GM21423 (cell line): ENCODE results near the gene PUS7L.
"Not testable (repeated sequence)": the region's sequence is repeated elsewhere in the genome, so short reads cannot be mapped to it uniquely, and the experiment has no call there.

Experiments used
- ATAC-seq: cut with Tn5 transposase; IDR thresholded peaks from one replicate; pipeline ENCODE4 v1.9.1; 2021; ENCODE audit warnings: mild to moderate bottlenecking, moderate library complexity; ENCODE audit not compliant: unreplicated experiment

The PUS7L gene

DNA sequence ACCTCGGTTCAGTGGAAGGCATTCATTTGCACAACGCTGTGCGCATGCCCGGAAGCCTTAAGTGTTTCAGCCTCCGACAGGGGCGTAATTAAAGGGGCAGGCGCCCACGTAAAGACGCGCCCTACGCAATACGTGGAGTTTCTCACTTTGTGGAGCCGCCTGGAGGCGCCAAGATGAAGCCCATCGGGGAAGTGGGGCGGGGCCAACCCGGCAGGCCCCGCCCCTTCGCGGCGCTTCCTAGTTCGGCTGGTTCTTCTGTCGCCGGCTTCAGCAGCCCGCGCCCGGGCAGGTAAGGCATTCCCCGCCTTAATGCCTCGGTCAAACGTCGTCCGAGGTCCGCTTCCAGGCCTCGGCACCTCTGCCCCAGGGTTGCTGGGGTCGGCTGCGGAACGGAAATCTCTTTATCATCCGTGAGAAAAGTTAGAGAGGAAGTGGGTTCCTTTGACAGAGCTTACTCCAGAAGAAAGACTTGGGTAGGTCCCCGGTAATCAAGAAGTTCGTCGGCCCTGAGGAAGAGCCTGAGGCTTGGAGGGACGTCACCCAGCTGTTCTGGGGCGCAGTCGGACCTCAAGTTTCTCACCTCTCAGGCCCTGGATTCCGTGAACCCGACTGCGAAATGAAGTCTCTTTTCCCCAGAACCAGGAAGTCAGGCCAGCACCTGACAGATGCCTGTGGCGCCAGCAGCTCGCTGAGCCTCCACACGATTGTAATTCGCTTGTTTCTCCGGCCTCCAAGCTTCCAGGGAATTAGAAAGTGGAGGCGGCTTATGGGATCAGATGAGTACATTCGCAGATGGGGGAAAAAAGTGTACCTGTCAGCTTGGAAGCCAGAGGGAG is at the start of gene PUS7L, which contains the start of gene IRAK4:
Gene PUS7L (minus strand): TSS at position 63 of the 836 bp plus-strand sequence. CDS start 3,545 bp downstream, outside the sequence.
Gene IRAK4 (plus strand): TSS at position 224 of the 836 bp plus-strand sequence. CDS start 9,161 bp downstream, outside the sequence.
- ATAC-seq: peak; percentile 97

DNA sequence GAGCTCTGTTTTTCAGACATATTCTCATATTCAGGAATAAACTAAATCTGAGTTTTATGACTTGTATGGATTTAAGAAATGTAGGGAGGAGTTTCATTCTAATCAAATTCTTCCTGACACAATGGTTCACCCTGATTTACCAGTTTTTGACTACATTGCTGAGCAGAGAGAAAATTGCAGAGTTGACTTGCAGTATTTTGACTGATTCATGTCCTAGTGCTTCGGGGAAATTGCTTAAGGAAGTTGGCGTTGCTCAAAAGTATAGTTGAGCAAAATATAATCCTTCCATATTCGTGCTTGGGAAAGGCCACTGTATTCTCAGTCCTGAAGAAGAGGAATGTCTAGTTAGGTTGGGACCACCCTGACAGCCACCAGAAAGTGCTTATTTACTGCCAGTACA is 48.8 kb upstream of the PUS7L start:
- ATAC-seq: no peak

- no peak for ATAC-seq
These were observed 48.1 kb upstream of the PUS7L start for GRCh38 chr12:43806737-43807072.

GRCh38 chr12:43805860-43806736 is 47.5 kb upstream of the PUS7L start, which contains the start of gene TWF1:
TWF1 (minus strand) TSS chr12:43806317; CDS start chr12:43806245, 72 bp downstream.
- ATAC-seq: peak; percentile 95

- no peak for ATAC-seq
These were observed 46.7 kb upstream of the PUS7L start for GRCh38 chr12:43805149-43805859.

GRCh38 chr12:43797561-43798217 is 39.1 kb upstream of the PUS7L start:
- no peak for ATAC-seq

DNA sequence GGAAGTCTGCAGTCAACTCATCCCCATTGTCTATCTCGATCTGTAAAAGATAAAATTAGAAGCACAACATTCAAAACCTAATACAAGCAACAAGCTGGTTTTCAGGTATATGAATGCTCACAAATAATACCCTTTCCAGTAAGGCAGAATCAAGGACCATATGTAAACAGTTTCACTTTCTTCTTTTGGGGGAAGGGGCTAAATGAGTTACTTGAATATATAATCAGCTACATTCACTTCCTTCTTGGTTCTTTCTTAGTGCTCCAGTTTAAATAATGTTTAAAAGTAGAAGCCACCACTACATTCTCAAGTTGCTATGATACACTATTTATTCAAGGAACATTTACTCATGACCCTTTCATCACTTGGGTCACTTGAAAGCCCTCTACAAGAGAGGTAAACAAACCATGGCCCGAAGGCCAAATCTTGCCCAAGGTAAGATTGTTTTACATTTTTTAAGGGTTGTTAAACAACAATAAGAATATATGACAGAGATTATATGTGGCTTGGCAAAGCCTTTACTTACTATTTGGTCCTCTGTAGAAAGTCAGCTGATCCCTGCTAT is 37.2 kb upstream of the PUS7L start:
- no peak for ATAC-seq

DNA sequence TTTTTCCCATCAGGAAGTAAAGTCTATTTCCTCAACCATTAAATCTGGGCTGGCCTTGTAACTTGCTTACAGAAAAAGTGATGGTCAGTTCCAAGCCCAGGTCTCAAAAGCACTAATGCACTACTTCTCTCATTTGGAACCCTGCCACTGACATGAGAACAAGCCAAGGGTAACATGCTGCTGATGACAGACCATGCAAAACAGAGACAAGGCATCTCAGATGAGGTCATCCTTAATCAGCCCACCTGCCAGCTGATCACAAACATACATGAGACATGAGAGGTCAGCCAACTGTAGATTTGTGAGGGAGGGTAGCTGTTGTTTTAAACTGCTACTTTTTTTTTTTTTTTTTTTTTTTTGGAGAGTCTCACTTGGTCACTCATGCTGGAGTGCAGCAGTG is 31.4 kb upstream of the PUS7L start:
- ATAC-seq: no peak

DNA sequence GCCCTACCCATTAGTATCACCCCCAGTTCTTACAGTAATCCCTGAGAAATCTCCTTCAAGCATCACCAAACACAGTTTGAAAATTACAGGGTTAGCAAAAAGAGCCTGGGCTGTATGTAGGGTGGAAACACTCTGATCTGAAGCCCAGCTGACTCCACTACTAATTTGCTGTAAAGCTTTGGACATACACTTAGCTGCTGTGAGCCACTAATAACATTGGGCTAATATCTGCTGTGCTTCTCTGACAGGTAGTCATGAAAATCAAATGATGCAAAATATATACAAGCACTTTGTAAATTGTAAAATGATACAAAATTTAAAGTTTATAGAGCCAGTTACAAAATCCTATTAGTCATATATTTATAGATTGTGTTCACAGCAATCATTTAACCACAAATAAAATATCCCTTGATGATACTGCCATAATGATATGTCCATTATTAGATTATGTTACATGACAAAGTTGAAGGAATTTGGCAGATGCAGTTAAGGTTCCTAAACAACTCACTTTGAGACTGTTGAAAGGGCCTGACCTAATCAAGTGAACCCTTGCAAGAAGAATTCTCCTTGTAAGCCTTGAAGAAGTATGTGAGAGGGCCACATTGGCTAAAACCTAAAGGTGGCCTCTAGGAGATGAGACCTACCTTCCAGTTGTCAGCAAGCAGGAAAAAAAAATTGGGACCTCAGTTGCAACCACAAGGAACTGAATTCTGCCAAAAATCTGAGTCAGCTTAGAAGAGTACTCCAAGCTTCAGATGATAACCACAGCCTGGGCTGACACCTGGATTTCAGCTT is 28.5 kb upstream of the PUS7L start:
- ATAC-seq: no peak

GRCh38 chr12:43776498-43776897 is 17.9 kb upstream of the PUS7L start:
- ATAC-seq: no peak

DNA sequence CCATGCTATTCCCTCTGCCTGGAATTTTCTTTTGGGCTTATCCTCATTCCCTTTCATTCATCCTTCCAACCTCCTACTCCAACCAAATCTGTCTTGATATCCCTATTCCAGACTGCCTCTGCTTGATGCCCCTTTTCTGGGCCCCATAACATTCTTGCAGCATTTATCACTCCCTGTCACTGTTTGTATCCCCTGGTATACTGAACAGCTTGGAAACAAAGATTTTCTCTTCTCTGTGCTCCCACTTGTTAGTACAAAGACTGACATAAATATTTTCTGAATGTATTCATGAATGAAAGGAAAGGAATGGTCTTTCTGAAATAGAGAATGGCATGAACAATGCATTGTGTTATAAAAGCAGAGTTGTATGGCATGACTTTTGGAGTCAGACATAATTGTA is 7.7 kb upstream of the PUS7L start:
- no peak for ATAC-seq

GRCh38 chr12:43764528-43764927 is 5.9 kb upstream of the PUS7L start:
- ATAC-seq: no peak

- no peak for ATAC-seq
These were observed 5.2 kb upstream of the PUS7L start for GRCh38 chr12:43763769-43764168.

DNA sequence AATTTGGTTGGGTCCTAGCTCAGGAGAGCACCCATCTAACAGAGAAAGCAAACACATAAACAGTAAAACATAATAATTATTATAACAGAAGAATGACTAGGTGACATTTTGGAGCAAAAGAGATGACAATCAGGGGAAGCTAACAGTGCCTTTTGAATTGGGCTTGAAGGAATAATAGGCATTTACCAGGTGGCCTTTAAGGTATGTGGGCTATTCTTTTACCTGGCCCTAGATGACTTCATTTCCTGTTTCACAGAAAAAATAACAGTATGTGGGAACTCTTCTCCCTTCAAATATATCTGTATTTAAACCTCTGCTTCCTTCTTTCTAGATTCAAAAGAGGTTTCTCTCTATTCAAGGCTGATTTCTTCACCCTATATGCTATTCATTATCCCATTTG is 4.0 kb upstream of the PUS7L start:
- no peak for ATAC-seq

DNA sequence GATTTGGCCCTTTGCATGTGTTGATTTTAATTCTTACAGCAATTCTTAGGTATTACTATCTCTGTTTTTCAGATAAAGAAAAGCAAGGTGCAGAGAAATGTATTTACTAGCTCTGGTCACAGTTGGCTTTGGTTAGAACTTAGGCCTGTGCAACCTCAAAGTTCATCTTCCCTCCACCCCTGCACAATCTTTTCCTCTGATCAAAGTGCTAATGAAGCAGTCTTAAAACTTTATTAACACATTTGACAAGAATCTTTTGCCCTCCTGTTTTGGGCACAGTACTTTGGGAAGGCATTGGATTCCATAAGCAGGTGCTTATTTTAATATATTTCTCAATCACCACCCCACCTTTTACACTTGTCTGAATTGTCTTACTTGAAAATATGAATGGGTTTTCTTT is 2.9 kb upstream of the PUS7L start:
- no peak for ATAC-seq

GRCh38 chr12:43760396-43760795 is 1.8 kb upstream of the PUS7L start:
- ATAC-seq: no peak

- no peak for ATAC-seq
These were observed 303 bp downstream of the PUS7L start for GRCh38 chr12:43758247-43758727.

- no peak for ATAC-seq
These were observed 4.6 kb downstream of the PUS7L start for GRCh38 chr12:43754015-43754414.

- not testable (repeated sequence) for ATAC-seq
These were observed 7.2 kb downstream of the PUS7L start for GRCh38 chr12:43751360-43751759.
